Measurements from ENCODE around the gene SH3BP5.

The SH3BP5 gene

DNA sequence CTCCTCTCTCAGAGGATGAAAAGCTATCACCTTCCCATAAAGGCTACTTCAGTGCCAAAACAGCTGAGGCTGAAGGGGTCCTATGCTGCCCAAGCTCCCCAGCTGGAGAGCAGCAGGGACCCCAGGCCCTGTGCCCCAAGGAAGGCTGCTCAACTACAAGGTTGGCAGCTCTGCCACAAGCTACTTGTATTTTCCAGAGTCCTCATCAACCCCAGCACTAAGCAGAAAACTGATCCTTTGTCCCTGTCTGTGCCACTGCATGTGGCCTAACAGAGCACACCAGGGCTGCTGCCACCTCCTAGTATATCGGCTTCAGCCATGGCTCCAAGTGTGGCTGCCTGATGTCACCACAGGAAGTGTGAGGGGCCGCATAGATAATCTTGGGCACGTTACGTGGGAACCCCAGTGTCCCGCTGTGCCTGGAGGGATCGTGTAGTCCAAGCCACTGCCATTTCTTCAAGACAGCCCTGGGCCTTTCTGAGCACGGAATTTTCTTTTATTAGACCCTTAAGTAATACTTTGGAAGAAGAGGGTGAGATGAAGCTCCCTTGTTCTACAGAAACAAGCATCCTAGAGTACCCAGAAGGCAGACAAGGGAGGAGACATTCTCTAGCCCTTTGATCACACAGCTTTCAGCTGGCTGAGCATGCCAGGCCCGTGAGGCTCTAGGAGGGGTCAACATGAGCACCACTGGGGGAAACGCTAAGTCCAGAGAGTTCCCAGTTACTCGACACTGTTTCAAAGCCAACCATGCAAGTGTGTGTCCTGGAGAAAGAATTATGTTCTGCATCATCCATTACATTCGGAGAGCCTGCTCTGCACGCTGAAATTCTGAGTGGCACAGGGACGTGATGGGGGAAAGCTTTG lies 65.6 kb downstream of the SH3BP5 start:
- in situ Hi-C loops (cut with HindIII; ENCODE audit: low pct_ligation_motif_present, low sequenced_read_pairs) = no loop called here
- H3K27ac ChIP-seq = no peak overlapping the region
- no peak for DNase-seq

DNA sequence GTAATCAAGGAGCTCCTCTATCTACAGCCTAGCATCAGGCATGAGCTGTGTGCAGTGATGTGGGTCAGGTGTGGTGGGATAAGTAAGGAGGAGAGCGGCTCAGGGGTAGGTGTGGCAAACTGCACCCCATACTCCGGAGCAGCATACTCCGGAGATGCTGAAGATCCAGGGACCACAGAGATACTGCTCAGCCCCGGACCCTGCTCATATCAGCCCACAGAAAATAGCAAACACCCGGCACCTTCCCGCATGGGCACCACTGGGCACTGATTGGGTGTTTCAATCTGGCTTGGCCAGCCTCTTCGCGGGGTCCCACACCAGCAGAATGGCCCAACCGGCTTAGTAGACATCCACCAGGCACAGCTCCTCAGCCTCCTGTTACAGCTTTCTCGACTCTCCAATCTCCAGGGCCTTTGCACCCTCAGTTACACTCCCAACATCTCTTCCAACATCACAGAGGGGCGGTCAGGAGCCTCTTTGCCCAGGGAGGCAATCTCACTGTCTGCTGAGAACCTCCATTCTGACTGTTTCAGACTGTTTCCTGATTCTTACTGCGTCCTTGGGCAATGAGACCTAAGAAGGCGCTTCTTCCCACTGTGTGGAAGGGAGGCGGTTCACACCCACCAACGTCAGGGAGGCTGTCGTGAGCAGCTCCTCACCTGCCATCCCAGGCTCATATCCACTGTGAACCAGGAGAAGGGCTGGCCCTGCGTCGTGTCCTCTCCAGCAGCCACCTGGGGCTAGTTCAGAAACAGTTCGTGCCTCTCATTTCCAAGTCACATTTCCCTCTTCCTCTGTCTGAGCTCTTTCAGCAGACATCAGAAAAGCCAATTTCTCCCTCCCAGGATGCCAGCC lies 66.5 kb downstream of the SH3BP5 start:
- TF ChIP-seq, protein P1, sequence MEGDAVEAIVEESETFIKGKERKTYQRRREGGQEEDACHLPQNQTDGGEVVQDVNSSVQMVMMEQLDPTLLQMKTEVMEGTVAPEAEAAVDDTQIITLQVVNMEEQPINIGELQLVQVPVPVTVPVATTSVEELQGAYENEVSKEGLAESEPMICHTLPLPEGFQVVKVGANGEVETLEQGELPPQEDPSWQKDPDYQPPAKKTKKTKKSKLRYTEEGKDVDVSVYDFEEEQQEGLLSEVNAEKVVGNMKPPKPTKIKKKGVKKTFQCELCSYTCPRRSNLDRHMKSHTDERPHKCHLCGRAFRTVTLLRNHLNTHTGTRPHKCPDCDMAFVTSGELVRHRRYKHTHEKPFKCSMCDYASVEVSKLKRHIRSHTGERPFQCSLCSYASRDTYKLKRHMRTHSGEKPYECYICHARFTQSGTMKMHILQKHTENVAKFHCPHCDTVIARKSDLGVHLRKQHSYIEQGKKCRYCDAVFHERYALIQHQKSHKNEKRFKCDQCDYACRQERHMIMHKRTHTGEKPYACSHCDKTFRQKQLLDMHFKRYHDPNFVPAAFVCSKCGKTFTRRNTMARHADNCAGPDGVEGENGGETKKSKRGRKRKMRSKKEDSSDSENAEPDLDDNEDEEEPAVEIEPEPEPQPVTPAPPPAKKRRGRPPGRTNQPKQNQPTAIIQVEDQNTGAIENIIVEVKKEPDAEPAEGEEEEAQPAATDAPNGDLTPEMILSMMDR (IDR thresholded peaks at IDR 0.05; ENCODE audit: low read depth, low read length, missing control alignments) = no peak
- Histone ChIP-seq H3K36me3 (replicated peaks) (peaks cover 8% of the 10 kb centered on the region), H3K27me3 (replicated peaks) (no peaks in the 10 kb centered on the region), H3K27ac (no peak overlapping the region), H3K4me3 (ENCODE audit: low read depth, low read length) (no peak overlapping the region)
- DNase-seq = no peak
- in situ Hi-C loops (cut with HindIII; ENCODE audit: low pct_ligation_motif_present, low sequenced_read_pairs) = no loop called here

More for the DNA sequence above, 65.6 kb downstream of the SH3BP5 start:
- H3K27me3 ChIP-seq (replicated peaks) = no peaks in the 10 kb centered on the region
- TF ChIP-seq, protein P1 (IDR thresholded peaks at IDR 0.05; ENCODE audit: low read depth, low read length, missing control alignments) = no peak
- H3K36me3 ChIP-seq (replicated peaks) = peaks cover 3% of the 10 kb centered on the region
- H3K4me3 ChIP-seq (ENCODE audit: low read depth, low read length) = no peak overlapping the region

DNA sequence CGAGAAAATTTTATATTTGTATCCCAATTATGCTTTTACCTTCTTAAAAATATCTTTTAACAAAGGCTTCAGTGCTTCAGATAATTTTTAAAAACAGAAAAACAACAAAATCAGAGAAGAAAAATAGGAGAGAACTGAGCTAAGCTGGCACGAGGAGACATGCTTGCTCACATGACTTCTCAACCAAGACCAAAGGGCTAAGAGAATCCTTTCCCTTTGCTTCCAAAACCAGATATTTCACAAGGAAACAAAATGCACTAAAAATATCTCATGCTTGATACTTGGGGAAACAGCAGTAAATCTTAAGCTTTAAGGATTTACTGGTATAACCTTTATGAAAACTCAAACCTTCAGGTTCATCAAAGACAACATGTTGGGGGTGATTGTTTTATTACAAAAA lies 67.9 kb downstream of the SH3BP5 start:
- Histone ChIP-seq H3K27ac (no peak overlapping the region), H3K4me3 (ENCODE audit: low read depth, low read length) (no peak overlapping the region), H3K27me3 (replicated peaks) (no peaks in the 10 kb centered on the region), H3K36me3 (replicated peaks) (peaks cover 20% of the 10 kb centered on the region)
- DNase-seq = no peak
- in situ Hi-C loops (cut with HindIII; ENCODE audit: low pct_ligation_motif_present, low sequenced_read_pairs) = no loop called here
- TF ChIP-seq, protein P1 (IDR thresholded peaks at IDR 0.05; ENCODE audit: low read depth, low read length, missing control alignments) = no peak

DNA sequence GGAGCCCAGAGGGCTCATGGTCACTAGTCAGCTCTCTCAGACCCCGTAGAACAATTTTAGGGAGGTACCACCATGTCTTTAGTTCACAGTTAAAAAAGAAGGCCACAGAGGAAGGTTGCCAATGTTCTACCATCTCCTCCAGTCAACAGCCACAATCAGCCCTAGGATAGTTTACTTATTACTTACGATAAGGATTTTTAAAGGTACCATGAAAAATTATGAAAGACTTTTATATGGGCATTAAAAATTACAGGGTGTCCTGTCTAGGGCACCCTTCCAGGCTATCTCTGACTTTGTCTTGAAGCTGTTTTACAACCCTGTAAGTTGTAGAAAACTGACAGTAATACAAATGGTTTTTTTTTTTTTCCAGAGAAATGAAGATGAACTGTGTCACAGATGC lies 68.5 kb downstream of the SH3BP5 start:
- Histone ChIP-seq H3K27me3 (replicated peaks) (no peaks in the 10 kb centered on the region), H3K36me3 (replicated peaks) (peaks cover 26% of the 10 kb centered on the region), H3K27ac (no peak overlapping the region), H3K4me3 (ENCODE audit: low read depth, low read length) (no peak overlapping the region)
- TF ChIP-seq, protein P1 (IDR thresholded peaks at IDR 0.05; ENCODE audit: low read depth, low read length, missing control alignments) = no peak
- no peak for DNase-seq
- in situ Hi-C loops (cut with HindIII; ENCODE audit: low pct_ligation_motif_present, low sequenced_read_pairs) = no loop called here

DNA sequence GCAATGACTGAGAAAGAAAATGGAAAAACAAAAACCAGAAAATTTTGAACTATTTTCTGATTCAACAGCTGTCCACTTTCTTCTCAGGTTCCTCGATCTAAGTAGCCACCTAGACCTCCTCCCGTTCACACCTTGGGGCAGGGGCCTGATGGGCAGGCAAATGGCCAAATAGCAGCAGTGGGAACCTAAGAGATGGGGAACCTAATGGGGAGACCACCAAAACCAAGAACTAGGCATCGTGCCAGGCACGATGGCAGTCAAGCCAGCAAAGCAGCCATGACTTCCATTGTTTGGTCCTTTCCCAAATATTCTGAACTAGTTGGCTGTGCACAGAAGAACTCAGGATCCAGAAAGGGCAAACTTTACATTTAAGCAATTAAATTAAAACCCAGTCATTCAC lies 69.3 kb downstream of the SH3BP5 start:
- DNase-seq = no peak
- Histone ChIP-seq H3K4me3 (ENCODE audit: low read depth, low read length) (no peak overlapping the region), H3K36me3 (replicated peaks) (peaks cover 34% of the 10 kb centered on the region), H3K27me3 (replicated peaks) (no peaks in the 10 kb centered on the region), H3K27ac (no peak overlapping the region)
- TF ChIP-seq, protein P1 (IDR thresholded peaks at IDR 0.05; ENCODE audit: low read depth, low read length, missing control alignments) = no peak
- in situ Hi-C loops (cut with HindIII; ENCODE audit: low pct_ligation_motif_present, low sequenced_read_pairs) = no loop called here
